T-helper 17 cell (primary cell): Measurements from ENCODE around the gene NUP62. TPM values are rescaled to one million over a fixed set of nuclear protein-coding genes. Genes with fewer than 3 reads are reported as not detected.
A peak's percentile ranks its signal among the peaks of the same experiment; 100 is the strongest.
"Not testable (repeated sequence)": the region's sequence is repeated elsewhere in the genome, so short reads cannot be mapped to it uniquely, and the experiment has no call there.

Experiments
- ATAC-seq: fragments of 150-1000 bp; cut with Tn5 transposase; 2 replicates; pipeline ENCODE4 v1.10.0; 2021; ENCODE audit warnings: mild to moderate bottlenecking, moderate library complexity
- DNase-seq, 3 donors: peaks; one replicate each; pipeline versions ENCODE4 v3.0.0 to v3.0.0-alpha.2; 2020 to 2021
- H3K9me3 ChIP-seq: one replicate; pipeline ENCODE4 v1.7.0; 2013; ENCODE audit warnings: low read length, mild to moderate bottlenecking; ENCODE audit not compliant: control insufficient read depth, poor library complexity, severe bottlenecking
- H3K27ac Mint-ChIP-seq: one replicate; pipeline ENCODE4 v1.8.0; 2022; ENCODE audit warnings: mild to moderate bottlenecking, moderate library complexity, mixed read lengths
- H3K27me3 Mint-ChIP-seq: one replicate; pipeline ENCODE4 v1.8.0; 2022; ENCODE audit warnings: mixed read lengths
- H3K36me3 Mint-ChIP-seq: one replicate; pipeline ENCODE4 v1.8.0; 2022; ENCODE audit warnings: low read depth, mixed read lengths
- H3K4me1 Mint-ChIP-seq: one replicate; pipeline ENCODE4 v1.8.0; 2022; ENCODE audit warnings: mild to moderate bottlenecking, mixed read lengths
- H3K4me3 Mint-ChIP-seq: one replicate; pipeline ENCODE4 v1.8.0; 2022; ENCODE audit warnings: mild to moderate bottlenecking, moderate library complexity, mixed read lengths
- total RNA-seq, 4 donors: library from RNA in 2 of 4; stranded (reverse) in 2 of 4; gene quantifications; one replicate each; pipeline ENCODE4 v1.2.3 and lab custom pipeline; 2022 to 2026

Gene NUP62
- total RNA-seq, 2 donors from 2014 or later = 46.8 to 62.4 TPM

- H3K27me3 Mint-ChIP-seq = peaks cover 12% of the 10 kb centered on the region
- H3K36me3 Mint-ChIP-seq, ATAC-seq, H3K4me1 Mint-ChIP-seq, H3K4me3 Mint-ChIP-seq, H3K9me3 ChIP-seq, DNase-seq, H3K27ac Mint-ChIP-seq: not testable (repeated sequence)
Measured at GRCh38 chr19:49958596-49958995, 29.3 kb upstream of the NUP62 start.

- not testable (repeated sequence) for ATAC-seq, H3K36me3 Mint-ChIP-seq, H3K4me3 Mint-ChIP-seq, H3K4me1 Mint-ChIP-seq, H3K27ac Mint-ChIP-seq, H3K9me3 ChIP-seq, DNase-seq
- H3K27me3 Mint-ChIP-seq = peaks cover 17% of the 10 kb centered on the region
Measured at GRCh38 chr19:49958144-49958543, 28.8 kb upstream of the NUP62 start.

- peaks cover 21% of the 10 kb centered on the region for H3K27me3 Mint-ChIP-seq
- ATAC-seq (no peak), DNase-seq (no peak)
- H3K27ac Mint-ChIP-seq = no peak overlapping the region
- peaks cover 5% of the 10 kb centered on the region for H3K4me1 Mint-ChIP-seq
- H3K9me3 ChIP-seq = no peaks in the 10 kb centered on the region
- no peaks in the 10 kb centered on the region for H3K36me3 Mint-ChIP-seq
- H3K4me3 Mint-ChIP-seq = no peak overlapping the region
Measured at GRCh38 chr19:49957262-49957915, 28.1 kb upstream of the NUP62 start.

GRCh38 chr19:49956115-49956495, 26.8 kb upstream of the NUP62 start:
- Mint-ChIP-seq H3K36me3 (no peaks in the 10 kb centered on the region), H3K4me1 (peaks cover 8% of the 10 kb centered on the region), H3K4me3 (no peak overlapping the region), H3K27ac (no peak overlapping the region), H3K27me3 (peaks cover 21% of the 10 kb centered on the region)
- ATAC-seq = no peak
- no peak for DNase-seq
- no peaks in the 10 kb centered on the region for H3K9me3 ChIP-seq

- no peaks in the 10 kb centered on the region for H3K36me3 Mint-ChIP-seq
- DNase-seq (no peak), ATAC-seq (no peak)
- H3K4me1 Mint-ChIP-seq = peaks cover 8% of the 10 kb centered on the region
- H3K9me3 ChIP-seq = no peaks in the 10 kb centered on the region
- no peak overlapping the region for H3K27ac Mint-ChIP-seq
- H3K4me3 Mint-ChIP-seq = no peak overlapping the region
- peaks cover 28% of the 10 kb centered on the region for H3K27me3 Mint-ChIP-seq
Measured at GRCh38 chr19:49954933-49955332, 25.6 kb upstream of the NUP62 start.

- Mint-ChIP-seq H3K36me3 (no peaks in the 10 kb centered on the region), H3K4me3 (no peak overlapping the region), H3K27ac (no peak overlapping the region), H3K4me1 (peaks cover 8% of the 10 kb centered on the region), H3K27me3 (peaks cover 32% of the 10 kb centered on the region)
- no peak for ATAC-seq
- DNase-seq = no peak
- H3K9me3 ChIP-seq = no peaks in the 10 kb centered on the region
Measured at GRCh38 chr19:49954092-49954829, 25.0 kb upstream of the NUP62 start.

DNA sequence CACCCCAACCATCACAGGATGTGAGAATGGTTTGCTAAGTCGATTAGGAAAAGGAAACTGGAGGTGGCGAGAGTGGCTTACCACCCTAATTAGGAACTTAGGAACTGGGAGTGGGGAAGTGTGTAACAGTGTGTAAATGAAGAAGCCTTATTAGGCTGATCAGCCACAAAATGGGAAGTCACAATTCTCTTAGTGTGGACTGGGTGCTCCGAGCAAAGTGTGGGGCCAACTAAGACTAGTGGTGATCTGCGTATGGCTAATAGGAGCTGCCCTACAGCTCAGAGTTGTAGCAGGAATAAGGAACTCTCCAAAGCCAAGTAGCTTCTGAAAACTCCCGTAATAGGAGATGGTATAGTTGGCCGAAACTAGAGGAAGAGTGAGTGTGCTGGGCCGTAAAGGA, 24.1 kb upstream of the NUP62 start:
- no peaks in the 10 kb centered on the region for H3K36me3 Mint-ChIP-seq
- ATAC-seq (no peak), DNase-seq (no peak)
- no peak overlapping the region for H3K27ac Mint-ChIP-seq
- H3K4me3 Mint-ChIP-seq = no peak overlapping the region
- H3K4me1 Mint-ChIP-seq = peaks cover 8% of the 10 kb centered on the region
- H3K9me3 ChIP-seq = no peaks in the 10 kb centered on the region
- peaks cover 32% of the 10 kb centered on the region for H3K27me3 Mint-ChIP-seq

- Mint-ChIP-seq H3K4me1 (peaks cover 8% of the 10 kb centered on the region), H3K27me3 (peaks cover 32% of the 10 kb centered on the region), H3K27ac (no peak overlapping the region), H3K4me3 (no peak overlapping the region), H3K36me3 (no peaks in the 10 kb centered on the region)
- H3K9me3 ChIP-seq = no peaks in the 10 kb centered on the region
- DNase-seq = no peak
- ATAC-seq = no peak
Measured at GRCh38 chr19:49952906-49953305, 23.6 kb upstream of the NUP62 start.

DNA sequence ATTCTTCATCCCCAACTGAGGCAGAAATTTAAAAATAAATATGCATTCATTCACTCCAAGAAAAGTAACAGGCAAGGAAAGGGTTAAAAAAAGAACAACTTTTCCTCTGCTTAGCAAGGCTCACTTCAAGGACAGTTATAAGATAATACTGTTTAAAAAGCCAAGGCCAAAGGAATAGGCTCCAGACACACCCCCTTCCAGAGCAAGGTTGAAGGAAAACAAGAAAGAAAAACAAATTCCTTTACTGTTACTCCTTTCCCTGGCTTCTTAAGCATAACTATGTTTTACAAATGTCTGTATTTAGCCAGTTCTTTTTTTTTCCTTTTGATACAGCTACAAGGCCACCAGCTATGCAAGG, 23.2 kb upstream of the NUP62 start:
- ATAC-seq (no peak), DNase-seq (no peak)
- no peaks in the 10 kb centered on the region for H3K9me3 ChIP-seq
- Mint-ChIP-seq H3K27ac (no peak overlapping the region), H3K36me3 (no peaks in the 10 kb centered on the region), H3K27me3 (peaks cover 32% of the 10 kb centered on the region), H3K4me1 (peaks cover 8% of the 10 kb centered on the region), H3K4me3 (no peak overlapping the region)

DNA sequence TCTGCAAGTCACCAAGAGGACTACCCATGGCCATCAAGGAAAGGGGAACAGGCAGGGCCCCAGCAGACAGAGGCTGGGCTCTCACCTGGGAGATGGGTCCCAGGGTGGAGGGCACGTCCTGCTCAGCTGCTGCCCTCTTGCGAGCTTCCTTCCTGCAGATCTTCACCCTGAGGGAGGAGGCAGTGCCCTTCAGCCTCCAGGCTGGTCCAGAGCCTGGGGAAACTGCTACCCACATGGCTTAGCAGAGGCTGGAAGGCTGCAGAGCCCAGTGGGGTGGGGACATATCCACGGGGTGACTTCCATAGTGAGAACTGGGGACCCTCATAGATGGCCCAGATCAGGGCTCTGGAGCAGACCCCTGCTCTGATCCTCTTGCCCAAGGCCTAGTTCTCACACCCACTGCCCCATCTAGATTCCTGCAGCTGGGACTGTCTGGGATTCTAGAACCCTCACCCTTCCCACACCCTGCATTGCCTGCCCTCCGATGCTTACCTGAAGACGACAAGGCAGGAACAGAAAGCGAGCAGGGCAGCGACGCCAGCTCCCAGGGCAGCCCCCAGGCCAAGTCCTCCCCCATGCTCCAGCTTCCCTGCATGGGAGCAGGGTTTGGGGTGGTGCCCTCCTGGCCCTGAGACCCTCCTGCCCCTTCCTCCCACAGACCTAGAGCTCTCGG, 22.6 kb upstream of the NUP62 start:
- no peak for ATAC-seq

GRCh38 chr19:49950956-49951526, 21.7 kb upstream of the NUP62 start:
- H3K9me3 ChIP-seq = no peaks in the 10 kb centered on the region
- Mint-ChIP-seq H3K36me3 (no peaks in the 10 kb centered on the region), H3K27me3 (peaks cover 32% of the 10 kb centered on the region), H3K4me3 (no peak overlapping the region), H3K4me1 (peaks cover 8% of the 10 kb centered on the region), H3K27ac (peak overlapping the region; percentile 34)
- DNase-seq (no peak), ATAC-seq (no peak)

More for the DNA sequence above, 22.6 kb upstream of the NUP62 start:
- DNase-seq = no peak
- no peaks in the 10 kb centered on the region for H3K9me3 ChIP-seq
- Mint-ChIP-seq H3K27me3 (peaks cover 32% of the 10 kb centered on the region), H3K4me3 (no peak overlapping the region), H3K36me3 (no peaks in the 10 kb centered on the region), H3K27ac (peak overlapping the region; percentile 34), H3K4me1 (peaks cover 8% of the 10 kb centered on the region)

- Mint-ChIP-seq H3K4me1 (peaks cover 8% of the 10 kb centered on the region), H3K27me3 (peaks cover 34% of the 10 kb centered on the region), H3K27ac (no peak overlapping the region), H3K4me3 (no peak overlapping the region), H3K36me3 (no peaks in the 10 kb centered on the region)
- no peaks in the 10 kb centered on the region for H3K9me3 ChIP-seq
- DNase-seq = no peak
- no peak for ATAC-seq
Measured at GRCh38 chr19:49950590-49950948, 21.3 kb upstream of the NUP62 start.

- H3K4me3 Mint-ChIP-seq = no peak overlapping the region
- H3K36me3 Mint-ChIP-seq = peaks cover 3% of the 10 kb centered on the region
- H3K27me3 Mint-ChIP-seq = peaks cover 37% of the 10 kb centered on the region
- H3K4me1 Mint-ChIP-seq = peaks cover 8% of the 10 kb centered on the region
- no peak overlapping the region for H3K27ac Mint-ChIP-seq
- DNase-seq (no peak), ATAC-seq (no peak)
- no peaks in the 10 kb centered on the region for H3K9me3 ChIP-seq
Measured at GRCh38 chr19:49949742-49950589, 20.7 kb upstream of the NUP62 start.
